GM18511 (cell line): Measurements from ENCODE around the gene HPS4.
A peak's percentile ranks its signal among the peaks of the same experiment; 100 is the strongest.
"Not testable (repeated sequence)": the region's sequence is repeated elsewhere in the genome, so short reads cannot be mapped to it uniquely, and the experiment has no call there.

Experiments
- ATAC-seq: cut with Tn5 transposase; IDR thresholded peaks from one replicate; pipeline ENCODE4 v1.9.1; 2021; ENCODE audit warnings: mild to moderate bottlenecking, moderate library complexity; ENCODE audit not compliant: unreplicated experiment

HPS4 gene

DNA sequence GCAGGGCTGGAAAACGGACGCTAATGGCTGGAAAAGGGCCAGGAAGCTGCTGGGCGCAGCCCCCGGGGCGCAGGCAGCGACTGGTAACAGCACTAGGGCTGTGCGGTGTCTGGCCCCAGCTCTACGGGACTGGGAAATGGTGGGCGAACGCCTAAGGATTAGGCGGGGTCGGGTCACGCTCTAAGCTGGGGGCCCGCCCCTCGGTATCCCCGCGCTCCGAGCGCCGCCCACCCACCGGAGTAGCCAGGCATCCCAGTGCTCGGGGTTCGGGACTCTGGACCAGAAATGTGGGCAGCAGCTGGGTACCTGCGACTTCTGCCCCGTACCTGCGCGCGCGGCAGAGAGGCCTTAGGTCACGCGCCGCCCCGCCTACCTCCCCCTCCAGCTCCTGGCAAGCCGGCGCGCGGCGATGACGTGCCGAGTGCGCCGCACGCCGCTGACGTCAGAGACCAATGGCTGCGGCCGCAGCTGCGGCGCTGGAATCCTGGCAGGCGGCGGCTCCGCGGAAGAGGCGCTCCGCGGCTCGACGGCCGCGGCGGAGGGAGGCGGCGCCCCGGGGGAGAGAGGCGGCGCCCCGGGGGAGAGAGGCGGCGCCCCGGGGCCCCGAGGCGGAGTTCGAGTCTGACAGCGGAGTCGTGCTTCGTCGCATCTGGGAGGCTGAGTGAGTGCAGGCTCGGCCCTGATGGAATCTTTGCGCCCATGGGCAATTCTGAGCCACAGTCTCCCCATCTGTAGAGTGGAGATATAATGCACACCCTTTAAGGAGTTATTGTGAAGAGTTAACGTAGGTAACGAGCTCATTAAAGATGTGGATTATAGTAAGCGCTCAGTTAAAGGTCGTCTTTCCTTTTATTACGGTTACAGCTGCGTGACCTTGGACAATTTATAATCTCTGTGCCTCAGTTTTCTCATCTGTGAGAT lies at the start of gene HPS4, which contains the start of gene SRRD:
TSS of gene HPS4 (minus strand) at position 345 of the 921 bp plus-strand sequence. CDS start 2,021 bp downstream, outside the sequence.
TSS of gene SRRD (plus strand) at position 439 of the 921 bp plus-strand sequence. CDS start at position 453, 14 bp downstream.
- peak; percentile 71 for ATAC-seq

DNA sequence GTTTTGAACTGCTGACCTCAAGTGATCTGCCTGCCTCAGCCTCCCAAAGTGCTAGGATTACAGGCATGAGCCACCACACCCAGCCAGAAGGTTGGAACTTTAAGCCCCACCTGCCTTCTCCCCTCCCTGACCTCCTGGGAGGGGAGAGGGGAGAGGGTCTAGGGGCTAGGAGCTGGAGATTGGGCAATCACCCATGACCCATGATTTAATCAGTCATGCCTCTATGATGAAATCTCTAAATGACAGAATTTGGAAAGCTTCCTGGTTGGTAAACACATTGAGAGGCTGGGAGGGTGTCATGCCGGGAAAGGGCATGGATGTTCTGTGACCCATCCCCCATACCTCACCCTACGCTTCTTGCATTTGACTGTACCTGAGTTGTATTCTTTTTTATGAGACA lies 45.8 kb upstream of the HPS4 start:
- no peak for ATAC-seq

DNA sequence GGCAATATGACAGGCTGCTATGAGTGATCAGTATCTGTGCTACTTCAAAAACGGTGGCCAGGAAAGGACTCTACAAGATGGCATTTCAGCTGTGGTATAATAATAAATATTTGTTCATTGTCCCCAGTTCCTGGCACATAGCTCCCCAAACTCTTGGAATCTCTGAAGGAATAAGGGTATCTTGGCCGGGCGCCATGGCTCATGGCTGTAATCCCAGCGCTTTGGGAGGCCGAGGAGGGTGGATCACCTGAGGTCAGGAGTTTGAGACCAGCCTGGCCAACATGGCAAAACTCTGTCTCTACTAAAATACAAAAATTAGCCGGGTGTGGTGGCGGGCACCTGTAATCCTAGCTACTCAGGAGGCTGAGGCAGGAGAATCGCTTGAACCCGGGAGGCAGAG lies 44.9 kb upstream of the HPS4 start:
- ATAC-seq, result not testable (repeated sequence)

DNA sequence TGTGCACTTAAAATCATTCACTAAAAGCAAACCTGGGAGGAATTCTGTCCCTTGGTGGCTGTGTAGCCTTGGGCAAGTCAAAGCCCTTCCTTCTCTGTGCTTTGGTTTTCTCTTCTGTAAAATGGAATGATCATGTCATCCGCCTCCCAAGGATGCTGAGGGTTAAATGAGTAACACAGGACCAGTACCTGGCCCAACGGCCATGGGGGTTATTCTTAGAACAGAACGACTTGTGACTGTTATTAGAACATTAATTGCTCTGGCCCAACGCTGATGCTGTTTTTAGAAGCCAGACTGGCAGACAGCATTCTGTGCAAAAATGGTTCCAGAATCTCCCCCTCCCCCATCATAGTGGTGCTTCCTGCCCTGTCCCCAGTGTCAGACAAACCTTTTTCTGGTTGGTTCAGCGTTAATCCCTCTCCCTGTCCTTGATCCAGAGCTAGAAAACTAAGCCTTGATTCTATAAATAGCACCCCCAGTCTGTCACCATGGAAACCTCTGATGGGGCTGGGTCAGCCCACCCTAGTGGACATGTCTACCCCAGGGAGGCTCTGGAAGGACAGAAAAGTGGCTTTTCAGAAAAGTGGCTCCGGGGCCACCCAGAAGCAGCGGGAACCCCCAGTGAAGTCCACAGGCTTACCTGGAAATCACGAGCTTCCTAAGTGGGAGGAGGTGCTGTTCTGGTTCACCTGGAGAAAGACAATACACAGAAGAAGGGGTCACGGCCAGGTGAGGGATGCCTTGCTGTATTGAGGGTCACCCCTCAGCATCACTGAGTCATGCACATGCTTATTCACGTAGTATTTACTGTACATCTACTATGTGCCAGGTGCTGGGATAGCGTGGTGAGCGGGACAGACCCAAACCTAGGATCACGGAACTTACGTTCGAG lies 44.2 kb upstream of the HPS4 start:
- no peak for ATAC-seq

DNA sequence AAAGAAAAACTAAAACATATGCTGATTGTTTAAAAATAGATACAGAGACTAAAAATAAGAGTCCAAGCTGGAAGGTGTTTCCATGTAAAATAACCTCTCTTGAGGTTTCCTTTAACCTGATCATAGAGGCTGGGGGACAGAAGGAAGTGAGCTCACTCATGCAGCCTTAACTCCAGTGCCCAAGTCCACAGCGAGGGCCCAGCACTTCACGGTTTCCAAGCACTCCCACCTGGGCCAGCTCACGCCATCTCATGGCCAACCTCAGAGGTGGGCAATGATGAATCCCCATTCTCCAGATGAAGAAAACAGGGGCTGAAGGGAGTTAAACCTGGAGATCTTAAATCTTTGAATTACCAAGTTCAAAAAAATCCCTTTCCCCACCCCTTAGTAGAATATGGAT lies 43.6 kb upstream of the HPS4 start:
- ATAC-seq, result no peak

DNA sequence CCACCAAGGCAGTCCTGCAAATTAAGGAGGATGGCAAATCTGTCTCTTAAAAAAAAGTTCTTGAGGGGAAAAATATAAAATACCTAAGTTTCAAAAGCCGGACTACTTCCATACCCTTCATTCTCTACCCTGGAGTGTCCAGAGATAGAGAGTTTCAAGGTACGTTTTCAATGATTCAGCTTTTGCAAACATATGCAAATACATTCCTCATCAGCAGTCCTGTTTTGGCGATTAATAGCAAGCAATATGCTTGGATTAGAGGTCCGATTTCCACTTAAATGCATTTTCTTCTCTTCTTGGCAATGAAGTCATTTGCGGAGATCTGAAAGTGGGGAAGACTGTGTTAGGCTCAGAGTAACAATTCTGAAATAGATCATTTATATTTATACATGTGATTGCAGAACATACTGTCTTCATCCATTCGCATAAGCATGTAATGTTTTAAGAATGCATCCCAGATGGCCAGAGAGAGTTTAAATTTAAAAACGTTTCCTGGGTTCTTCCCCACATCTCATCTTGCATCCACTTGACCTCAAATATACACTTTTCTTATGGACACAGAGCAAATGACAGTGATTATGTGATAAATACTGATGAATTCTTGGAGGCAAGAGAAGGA lies 42.5 kb upstream of the HPS4 start:
- ATAC-seq, result no peak

DNA sequence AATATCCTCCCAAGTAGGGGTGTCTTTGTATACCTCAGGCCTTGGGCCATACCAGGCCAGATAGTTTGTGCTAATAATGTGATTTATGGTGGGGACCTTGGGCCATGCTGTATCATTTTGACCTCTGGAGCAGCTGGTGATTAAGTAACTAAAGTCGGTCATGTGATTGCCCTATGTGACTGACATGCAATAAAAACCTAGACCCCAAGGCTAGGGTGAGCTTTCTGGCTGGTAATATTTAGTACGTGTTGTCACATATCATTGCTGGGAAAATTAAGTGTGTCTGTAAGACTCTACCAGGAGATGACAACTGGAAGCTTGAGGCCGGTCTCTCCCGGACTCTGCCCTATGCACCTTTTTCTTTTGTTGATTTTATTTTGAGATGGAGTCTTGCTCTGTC lies 41.3 kb upstream of the HPS4 start:
- no peak for ATAC-seq

DNA sequence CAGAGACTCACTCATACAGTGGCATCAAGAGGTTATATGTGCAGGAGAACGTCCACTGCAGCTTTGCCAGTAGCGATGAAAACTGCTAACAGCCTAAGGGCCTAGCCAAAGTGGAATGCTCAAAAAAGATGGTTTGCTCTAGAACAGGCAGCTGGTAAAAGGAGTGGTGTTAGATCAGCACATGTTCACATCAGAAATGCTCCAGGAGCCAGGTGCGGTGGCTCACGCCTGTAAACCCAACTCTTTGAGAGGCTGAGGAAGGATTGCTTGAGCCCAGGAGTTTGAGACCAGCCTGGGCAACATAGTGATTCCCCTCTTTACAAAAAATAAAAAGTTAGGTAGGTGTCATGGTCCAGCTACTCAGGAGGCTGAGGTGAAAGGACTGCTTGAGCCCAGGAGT lies 39.0 kb upstream of the HPS4 start:
- no peak for ATAC-seq

DNA sequence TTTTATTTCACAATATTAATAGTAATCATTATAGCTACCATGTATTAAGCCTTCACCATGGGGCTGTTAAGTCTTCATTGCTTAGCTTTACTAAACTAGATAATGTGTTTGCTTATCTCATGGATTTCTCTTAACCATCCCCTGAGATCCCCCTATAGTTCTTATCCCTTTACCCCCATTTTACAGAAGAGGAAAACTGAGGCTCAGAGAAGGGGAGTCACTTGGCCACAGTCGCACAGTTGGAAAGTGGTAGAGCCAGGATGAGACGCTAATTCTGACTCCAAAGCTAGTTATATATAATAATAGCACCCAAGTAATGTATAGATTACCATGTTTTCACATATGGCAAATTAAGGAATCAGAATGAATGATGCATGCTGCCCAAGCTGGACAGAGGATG lies 38.4 kb upstream of the HPS4 start:
- ATAC-seq, result no peak

DNA sequence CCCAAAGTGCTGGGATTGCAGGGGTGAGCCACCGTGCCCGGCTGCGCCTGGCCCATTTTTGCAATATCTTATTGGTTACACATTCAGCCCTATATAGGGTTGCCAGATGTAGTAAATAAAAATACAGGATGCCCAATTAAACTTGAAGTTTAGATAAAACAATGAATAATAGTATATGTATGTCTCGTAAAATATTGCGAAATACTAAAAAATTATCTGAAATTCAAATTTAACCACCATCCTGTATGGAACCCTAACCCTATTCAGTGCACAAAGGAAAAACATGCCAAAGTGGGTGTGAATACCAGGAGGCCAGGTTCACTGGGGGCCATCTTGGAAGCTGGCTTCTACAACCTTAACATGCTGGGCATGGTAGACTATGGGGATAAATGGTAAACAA lies 33.8 kb upstream of the HPS4 start:
- no peak for ATAC-seq

DNA sequence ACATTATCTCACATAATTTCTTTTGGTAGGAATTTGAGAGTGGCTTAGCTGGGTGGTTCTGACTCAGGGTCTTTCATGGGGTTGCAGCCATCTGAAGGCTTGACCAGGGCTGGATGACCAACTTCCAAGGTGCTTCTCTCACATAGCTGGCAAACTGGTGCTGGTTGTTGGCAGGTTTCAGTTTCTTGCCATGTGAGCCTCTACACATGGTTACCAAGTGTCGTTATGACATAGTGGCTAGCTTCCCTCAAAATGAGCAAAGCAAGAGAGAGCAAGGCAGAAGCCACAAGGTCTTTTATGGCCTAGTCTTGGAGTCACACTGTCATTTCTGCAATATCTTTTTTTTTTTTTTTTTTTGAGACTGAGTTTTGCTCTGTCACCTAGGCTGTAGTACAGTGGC lies 32.9 kb upstream of the HPS4 start:
- ATAC-seq, result no peak

DNA sequence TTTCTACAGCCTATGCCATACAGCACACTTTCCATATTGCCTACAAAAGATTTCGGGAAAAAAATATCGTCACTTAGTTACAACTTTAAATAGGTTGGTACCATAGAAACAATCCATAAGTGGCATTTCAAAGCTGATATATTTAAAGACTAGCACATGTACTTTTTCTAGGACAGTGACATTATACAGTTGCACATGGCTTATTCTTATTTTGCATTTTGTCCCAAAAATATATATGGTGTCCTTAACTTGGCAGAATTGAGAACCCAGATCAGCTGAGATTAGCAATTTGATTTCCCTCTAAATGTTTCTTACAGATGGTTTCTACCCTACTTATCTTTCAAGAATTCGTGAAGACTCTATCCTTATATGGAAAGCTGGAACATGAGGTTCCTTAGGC lies 32.3 kb upstream of the HPS4 start:
- ATAC-seq, result no peak

DNA sequence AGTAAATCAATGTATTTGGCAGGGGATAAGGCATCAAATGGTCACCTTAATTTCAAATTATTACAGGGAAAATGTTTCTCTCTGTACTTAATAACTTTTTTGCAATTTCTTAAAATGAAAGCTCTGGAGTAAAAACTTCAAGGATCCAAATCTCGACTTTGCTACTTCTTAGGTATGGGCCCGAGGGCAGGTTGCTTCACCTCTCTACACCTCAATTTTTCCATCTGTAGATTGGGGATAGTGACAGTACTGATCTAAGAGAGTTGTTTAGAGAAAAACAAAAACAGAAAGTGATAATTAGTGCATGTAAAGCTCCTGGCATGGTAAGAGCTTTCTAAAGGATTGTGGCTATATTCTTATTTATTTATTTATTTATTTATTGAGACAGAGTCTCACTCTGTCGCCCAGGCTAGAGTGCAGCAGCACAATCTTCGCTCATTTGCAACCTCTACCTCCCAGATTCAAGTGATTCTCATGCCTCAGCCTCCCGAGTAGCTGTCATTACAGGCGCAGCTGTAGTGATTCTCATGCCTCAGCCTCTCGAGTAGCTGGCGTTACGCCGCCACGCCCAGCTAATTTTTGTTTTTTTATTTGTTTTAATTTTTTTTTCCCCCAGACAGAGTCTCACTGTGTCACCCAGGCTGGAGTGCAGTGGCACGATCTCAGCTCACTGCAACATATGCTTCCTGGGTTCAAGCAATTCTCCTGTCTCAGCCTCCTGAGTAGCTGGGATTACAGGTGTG lies 31.0 kb upstream of the HPS4 start:
- no peak for ATAC-seq

DNA sequence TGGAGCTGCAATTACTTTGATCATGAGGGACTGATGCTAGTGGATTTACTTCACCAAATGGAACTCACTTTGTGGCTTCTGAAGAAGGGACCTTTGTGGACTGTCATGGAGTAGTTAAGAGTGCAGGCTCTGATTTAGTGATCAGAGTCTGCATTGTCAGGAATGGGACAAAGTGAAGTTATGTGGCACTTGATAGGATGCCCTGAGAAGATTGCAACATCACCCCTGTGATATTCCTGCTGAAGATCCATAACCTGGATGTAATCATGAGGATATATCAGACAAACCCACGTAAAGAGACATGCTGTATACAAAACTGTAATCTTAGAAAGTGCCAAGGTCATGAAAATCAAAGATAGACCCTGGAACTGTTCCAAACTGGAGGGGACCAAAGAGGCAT lies 30.3 kb upstream of the HPS4 start:
- ATAC-seq, result no peak

DNA sequence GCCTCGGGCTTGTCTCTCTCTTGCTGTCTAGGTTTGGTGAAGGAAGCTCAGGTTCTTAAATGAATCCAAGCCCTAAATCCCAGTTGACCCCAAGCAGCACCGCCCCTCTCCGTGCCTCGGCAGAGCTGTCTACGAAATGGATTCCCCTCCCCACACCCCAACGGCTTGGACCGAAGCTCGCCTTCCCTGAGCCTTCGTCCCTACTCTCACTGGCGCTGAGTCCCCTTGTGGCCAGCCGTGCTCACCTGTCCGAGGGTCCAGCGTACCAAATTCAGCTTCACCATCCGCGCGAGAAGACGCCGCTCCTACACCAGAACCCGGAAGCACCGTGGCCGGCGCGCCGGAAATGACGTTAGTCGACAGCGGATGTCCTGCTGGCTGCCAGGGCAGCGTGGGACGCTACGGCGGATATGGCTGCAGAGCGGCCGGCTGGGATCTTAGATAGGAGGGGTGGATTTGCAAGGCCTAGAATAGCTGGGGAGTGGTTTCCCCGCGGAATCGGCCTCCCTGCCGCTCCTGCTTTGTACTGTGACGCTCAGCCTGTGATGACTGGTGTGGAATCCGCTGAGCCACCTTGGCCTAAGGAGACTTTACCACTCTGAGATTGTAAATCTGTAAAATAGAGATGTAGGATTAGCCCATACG lies 28.7 kb upstream of the HPS4 start, which contains the start of gene TFIP11:
TSS of gene TFIP11 (minus strand) at position 325 of the 645 bp plus-strand sequence. CDS start 2,201 bp downstream, outside the sequence.
- ATAC-seq, result peak; percentile 95

DNA sequence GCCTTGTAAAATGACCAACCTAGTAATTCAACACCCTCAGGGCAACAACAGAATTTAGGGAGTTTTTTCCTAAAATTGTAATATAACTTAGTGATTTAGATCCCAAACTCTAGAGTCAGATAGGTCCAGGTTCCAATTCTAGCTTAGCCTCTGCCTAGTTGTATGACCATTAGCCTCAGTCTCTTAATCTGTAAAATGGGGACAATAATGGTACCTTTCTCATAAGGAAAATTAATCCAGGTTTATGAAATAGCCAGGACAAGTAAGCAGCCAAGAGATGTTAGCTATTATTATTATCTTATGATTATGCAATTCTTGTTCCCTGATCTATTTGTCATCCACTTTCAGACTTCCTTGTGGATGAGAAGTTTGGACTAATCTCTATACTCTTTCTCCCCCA lies 24.6 kb upstream of the HPS4 start:
- no peak for ATAC-seq

DNA sequence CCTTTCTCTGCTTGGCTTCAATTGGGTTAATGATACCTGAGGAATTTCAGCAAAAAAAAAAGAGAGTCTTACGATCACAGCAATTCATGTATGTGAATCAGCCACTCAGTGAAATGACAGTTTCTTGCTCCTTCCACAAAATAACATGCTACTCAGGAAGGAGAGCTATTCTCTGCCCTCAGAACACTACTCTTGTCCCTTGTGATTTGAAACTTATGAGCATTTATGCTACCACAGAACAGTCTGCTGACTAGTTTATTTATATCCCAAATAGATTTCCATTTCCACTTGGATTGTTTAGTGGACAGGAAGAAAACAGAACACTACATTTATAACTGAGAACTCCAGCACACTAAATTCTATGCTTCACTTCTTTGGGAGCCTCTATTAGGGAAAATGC lies 20.2 kb upstream of the HPS4 start:
- no peak for ATAC-seq

DNA sequence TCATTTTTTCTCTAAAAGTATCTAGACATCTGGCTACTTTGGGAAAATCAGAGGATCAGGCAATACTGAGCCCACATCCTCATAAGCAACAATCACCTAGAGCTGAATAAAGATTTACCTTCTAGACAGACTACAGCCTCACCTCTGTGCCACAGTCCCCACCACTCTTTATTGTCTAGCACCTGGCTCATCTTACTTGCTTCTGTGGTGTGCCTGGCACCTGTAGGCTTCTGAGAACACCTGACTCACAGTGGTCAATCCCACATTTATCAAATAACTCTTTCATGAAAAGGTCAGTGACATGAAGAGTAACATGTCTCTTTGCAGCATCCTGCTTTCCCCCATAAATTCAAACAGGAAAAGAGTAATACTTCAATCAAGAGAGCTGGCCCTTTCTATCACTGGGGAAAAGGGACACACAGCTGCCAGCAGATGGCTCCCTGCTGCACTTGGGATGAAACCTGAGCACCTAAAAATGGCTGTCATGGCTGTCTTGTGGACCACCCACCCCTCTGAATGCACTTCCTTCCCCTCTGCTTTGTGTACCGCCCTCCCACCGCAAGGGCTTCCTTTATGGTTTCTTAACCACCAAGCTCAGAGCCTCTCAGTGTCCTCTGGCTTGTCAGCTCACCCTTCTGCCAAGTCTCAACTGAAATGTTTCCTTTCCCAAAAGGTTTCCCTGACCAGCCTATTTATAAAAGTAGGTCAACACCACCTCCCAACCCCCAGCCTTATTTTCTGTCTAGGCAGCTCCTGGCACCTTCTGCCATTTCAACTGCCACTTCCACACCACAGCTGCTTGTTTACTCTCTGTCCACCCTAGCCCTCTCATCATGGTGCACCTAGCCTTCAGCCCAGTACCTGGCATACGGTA lies 19.3 kb upstream of the HPS4 start:
- ATAC-seq, result no peak

DNA sequence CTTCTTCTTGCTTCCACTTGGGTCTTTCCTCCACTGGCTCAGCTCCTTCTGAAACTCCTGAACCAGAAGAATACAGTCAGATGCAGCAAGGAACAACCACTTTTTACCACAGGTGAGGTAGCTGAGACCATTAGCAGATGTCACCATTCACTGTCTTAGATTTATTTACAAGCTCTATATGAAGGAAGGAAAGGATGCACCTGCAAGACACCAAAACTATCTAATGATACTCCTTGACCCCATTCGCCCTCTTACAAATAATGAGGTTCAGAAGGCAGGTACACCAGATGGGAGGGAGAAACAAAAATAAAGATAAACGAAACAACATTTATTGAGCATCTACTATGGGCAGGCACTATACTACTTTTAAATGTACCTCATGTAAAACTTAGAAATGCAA lies 18.4 kb upstream of the HPS4 start:
- ATAC-seq, result no peak
